Astrocyte (in vitro differentiated cells and primary cell): ENCODE measurements around the gene HDGFL3.

Experiments
- EZH2 ChIP-seq: IDR thresholded peaks from 2 replicates; pipeline ENCODE4 v1.6.1; 2012; ENCODE audit warnings: mild to moderate bottlenecking, low read length, inconsistent platforms; ENCODE audit not compliant: insufficient read depth
- TF ChIP-seq, protein P1 (sequence below): IDR thresholded peaks from 2 replicates; pipeline ENCODE4 v1.5.1; 2011; ENCODE audit warnings: low read depth, mild to moderate bottlenecking, inconsistent platforms, low read length, moderate library complexity; ENCODE audit not compliant: insufficient read depth

DNA sequence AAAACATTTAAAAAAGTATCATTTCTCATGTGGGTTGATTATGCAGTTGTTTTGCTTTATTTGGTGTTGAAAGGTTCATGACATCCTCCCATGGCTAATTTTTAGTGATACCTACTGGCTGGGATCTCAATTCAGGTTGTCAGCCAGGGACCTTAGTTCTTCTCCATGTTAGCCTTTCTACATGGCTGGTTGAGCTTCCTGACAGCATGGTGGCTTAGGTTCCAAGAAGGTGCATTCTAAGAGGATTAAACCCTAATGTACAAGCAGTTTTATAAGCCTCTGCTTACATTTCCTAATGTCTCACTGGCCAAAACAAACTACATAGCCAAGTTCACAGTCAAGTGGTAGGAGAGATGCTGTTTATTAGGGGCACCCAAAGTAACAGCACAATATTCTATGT is 109.5 kb downstream of the HDGFL3 start:
- TF ChIP-seq, protein P1, sequence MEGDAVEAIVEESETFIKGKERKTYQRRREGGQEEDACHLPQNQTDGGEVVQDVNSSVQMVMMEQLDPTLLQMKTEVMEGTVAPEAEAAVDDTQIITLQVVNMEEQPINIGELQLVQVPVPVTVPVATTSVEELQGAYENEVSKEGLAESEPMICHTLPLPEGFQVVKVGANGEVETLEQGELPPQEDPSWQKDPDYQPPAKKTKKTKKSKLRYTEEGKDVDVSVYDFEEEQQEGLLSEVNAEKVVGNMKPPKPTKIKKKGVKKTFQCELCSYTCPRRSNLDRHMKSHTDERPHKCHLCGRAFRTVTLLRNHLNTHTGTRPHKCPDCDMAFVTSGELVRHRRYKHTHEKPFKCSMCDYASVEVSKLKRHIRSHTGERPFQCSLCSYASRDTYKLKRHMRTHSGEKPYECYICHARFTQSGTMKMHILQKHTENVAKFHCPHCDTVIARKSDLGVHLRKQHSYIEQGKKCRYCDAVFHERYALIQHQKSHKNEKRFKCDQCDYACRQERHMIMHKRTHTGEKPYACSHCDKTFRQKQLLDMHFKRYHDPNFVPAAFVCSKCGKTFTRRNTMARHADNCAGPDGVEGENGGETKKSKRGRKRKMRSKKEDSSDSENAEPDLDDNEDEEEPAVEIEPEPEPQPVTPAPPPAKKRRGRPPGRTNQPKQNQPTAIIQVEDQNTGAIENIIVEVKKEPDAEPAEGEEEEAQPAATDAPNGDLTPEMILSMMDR, result no peak
- TF ChIP-seq EZH2, result no peak
